CD1c-positive myeloid dendritic cell (primary cell): ENCODE results near the gene CTCF.

Experiments used
- DNase-seq: peaks from one replicate; pipeline ENCODE4 v3.0.0-alpha.2; 2016; ENCODE audit errors: extremely low spot score

The CTCF gene

GRCh38 chr16:67534431-67534830 lies 27.9 kb upstream of the CTCF start:
- no peak for DNase-seq

GRCh38 chr16:67535201-67535600 lies 27.1 kb upstream of the CTCF start:
- DNase-seq = no peak

DNA sequence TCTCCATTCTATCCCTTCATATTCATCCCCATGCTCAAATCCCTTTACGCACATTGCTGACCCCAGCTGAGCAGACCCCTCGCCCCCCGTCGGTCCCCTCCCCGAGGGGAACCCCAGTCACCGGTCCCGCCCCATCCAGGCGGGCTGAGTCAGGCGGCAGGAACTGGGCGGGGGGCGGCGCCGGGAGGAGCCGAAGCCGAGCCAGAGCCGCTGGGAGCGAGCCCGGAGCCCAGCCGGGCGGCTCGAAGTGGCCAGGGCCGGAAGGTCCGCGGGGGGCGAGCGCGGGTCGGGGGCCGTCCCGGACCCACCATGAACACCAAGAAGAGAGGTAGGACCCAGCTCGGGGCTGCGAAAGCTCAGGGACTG lies 25.1 kb upstream of the CTCF start:
- DNase-seq = peak; percentile 47

GRCh38 chr16:67537636-67538591 lies 24.4 kb upstream of the CTCF start:
- peak; percentile 57 for DNase-seq

GRCh38 chr16:67538666-67539101 lies 23.6 kb upstream of the CTCF start:
- DNase-seq = no peak

DNA sequence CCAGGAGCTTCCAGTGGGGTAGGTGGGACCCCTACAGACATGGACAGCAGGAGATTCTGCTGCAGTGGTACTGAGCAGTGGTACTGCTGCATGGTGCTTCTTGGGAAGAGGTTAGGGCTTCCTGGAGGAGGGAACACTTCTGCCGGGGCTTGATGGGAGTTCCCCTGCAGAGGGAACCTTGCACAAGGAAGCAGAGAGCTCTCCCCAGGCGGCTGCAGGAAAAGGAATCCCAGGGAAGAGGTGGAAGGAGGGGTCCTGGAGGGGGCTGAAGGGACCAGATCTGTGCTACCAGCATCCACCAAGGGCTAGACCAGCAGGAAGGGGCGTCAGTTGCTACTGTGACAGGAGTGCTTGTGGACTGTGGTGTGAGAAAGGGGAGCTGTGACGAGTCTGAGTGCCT lies 23.1 kb upstream of the CTCF start:
- DNase-seq = no peak

DNA sequence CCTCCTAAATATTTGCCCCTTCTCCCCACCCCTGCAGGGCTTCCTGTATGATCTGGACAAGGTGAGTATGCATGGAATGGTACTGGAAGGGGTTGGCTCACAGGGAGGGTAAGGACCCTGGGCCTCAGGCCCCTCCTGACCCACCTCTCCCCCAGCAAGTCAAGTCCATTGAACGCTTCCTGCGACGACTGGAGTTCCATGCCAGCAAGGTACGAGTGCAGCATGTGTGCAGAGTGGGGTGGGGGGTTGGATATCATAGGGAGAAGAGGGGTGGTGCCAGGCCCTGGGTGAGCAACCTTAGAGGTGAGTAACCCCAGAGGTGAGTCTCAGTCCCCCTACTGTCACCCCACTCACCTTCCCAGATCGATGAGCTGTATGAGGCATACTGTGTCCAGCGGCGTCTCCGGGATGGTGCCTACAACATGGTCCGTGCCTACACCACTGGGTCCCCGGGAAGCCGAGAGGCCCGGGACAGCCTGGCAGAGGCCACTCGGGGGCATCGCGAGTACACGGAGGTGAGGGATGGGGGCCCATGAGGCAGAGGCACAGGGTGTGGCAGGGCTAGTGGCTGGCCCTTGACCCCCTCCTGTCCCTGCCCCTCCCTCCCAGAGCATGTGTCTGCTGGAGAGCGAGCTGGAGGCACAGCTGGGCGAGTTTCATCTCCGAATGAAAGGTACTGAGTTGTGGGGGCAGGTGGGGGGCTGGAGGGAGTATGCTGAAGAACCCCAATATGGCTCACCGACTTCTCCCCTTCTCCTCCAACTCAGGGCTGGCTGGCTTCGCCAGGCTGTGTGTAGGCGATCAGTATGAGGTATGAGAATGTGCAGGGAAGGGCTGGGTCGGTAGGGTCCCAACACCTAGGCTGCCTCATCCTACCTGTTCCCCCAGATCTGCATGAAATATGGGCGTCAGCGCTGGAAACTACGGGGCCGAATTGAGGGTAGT lies 22.4 kb upstream of the CTCF start:
- no peak for DNase-seq

- no peak for DNase-seq
Observed at GRCh38 chr16:67540756-67541155, 21.6 kb upstream of the CTCF start.

- DNase-seq = no peak
Observed at GRCh38 chr16:67541391-67542263, 20.7 kb upstream of the CTCF start.

- peak; percentile 49 for DNase-seq
Observed at GRCh38 chr16:67542464-67542863, 19.9 kb upstream of the CTCF start.

- DNase-seq = no peak
Observed at GRCh38 chr16:67543036-67543435, 19.3 kb upstream of the CTCF start.

- DNase-seq = no peak
Observed at GRCh38 chr16:67543582-67543981, 18.7 kb upstream of the CTCF start.

- DNase-seq = no peak
Observed at GRCh38 chr16:67544329-67544841, 17.9 kb upstream of the CTCF start.

GRCh38 chr16:67544844-67545664 lies 17.3 kb upstream of the CTCF start:
- DNase-seq = peak; percentile 52

GRCh38 chr16:67545665-67546024 lies 16.7 kb upstream of the CTCF start:
- DNase-seq = no peak

DNA sequence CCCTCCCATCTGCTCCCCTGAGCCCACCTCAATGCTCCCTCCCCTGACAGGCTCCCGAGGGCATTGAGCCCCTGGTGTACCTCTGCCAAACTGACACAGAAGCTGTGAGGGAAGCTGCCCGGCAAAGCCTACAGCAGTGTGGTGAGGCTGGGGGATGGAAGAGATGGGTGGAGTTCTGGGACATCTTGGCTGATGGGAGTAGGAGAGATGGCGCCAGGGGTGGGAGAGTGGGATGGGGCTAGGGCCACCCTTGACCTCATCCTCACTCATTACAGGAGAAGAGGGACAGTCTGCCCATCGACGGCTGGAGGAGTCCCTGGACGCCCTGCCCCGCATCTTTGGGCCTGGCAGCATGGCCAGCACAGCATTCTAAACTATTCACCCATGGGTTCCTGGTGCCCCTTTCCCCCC lies 16.2 kb upstream of the CTCF start:
- no peak for DNase-seq

GRCh38 chr16:67546761-67547422 lies 15.4 kb upstream of the CTCF start:
- DNase-seq = peak; percentile 82

DNA sequence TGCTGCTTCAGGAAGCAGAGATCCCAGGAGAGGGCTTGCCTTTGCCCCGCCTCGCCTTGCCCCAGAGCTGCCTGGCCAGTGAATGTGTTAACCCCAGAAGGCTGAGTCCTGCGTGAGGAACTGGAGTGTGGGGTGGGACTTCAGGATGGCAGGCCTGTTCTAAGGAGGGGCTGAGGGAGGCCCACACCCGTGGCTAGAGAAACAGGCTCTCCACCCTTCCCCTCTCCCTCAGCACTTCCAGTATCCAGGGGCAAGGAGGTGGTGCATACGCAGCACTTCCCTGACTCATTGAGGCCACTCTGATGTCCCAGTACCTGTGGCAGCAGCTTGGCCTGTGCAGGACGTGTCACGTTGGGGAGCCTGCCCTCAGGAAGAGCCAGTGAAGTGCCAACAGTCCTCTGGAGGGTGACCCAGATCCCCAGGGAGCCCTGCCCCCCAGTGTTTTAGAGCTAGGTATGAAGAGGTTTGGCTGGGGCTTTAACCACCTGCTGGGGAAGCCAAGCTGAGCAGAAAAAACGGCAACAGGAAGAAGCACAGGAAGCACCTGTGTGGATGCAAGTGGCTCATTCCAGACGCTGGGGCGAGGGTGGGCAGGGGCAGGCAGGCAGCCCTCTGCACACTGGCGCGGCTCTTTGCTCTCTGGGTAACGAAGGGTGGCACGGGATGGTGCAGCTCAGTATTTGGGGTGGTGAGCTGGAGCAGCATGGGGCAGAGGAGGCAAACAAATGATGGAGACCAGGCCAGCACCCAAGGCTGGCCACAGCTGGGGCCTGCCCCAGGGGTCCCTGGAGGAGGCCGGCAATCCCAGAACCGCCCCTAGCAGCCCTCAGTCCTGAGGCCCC lies 14.7 kb upstream of the CTCF start:
- DNase-seq = no peak
